Tibial nerve (tissue), 4 donors: ENCODE measurements around the gene RGS2.

Experiments
- EP300 ChIP-seq, 2 donors: sonication (generic); formaldehyde crosslinking; IDR thresholded peaks; one replicate each; pipeline ENCODE4 v1.6.1; 2017; ENCODE audit warnings: antibody characterized with exemption in 2 of 2, mild to moderate bottlenecking in 1 of 2
- POLR2A ChIP-seq, 2 donors: fragments of 450-650 bp; IDR thresholded peaks; one replicate each; pipeline ENCODE4 v1.6.1; 2017; ENCODE audit warnings: antibody characterized with exemption in 2 of 2, mild to moderate bottlenecking in 2 of 2, moderate library complexity in 2 of 2
- TF ChIP-seq, protein P1 (sequence below), 5 experiments: fragments of 200-600 bp in 3 of 5; fragments of 450-650 bp in 2 of 5; sonication (generic) in 3 of 5; IDR thresholded peaks; one replicate each; pipeline ENCODE4 v1.5.1; 2016 to 2019; ENCODE audit warnings: antibody characterized with exemption in 5 of 5, mild to moderate bottlenecking in 3 of 5, moderate library complexity in 2 of 5

DNA sequence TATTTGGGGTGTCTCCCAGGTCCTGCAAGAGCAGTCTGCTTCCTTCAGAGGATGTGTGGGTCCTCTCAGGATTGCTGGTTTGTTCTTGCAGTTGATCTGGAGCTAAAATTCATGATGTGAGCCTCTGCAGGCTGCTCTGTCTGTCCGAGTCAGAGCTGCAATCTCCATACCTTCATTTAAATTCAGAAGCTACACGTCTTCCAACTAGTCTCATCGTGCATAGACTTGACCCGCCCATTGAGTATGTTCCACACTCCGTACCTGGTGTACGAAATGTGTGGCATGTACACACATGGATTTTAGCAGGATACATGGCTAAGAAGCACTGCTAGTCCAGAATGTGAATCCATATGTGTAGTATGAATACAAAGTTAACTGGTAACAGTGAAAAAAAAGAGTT is 25.0 kb upstream of the RGS2 start:
- TF ChIP-seq, protein P1, sequence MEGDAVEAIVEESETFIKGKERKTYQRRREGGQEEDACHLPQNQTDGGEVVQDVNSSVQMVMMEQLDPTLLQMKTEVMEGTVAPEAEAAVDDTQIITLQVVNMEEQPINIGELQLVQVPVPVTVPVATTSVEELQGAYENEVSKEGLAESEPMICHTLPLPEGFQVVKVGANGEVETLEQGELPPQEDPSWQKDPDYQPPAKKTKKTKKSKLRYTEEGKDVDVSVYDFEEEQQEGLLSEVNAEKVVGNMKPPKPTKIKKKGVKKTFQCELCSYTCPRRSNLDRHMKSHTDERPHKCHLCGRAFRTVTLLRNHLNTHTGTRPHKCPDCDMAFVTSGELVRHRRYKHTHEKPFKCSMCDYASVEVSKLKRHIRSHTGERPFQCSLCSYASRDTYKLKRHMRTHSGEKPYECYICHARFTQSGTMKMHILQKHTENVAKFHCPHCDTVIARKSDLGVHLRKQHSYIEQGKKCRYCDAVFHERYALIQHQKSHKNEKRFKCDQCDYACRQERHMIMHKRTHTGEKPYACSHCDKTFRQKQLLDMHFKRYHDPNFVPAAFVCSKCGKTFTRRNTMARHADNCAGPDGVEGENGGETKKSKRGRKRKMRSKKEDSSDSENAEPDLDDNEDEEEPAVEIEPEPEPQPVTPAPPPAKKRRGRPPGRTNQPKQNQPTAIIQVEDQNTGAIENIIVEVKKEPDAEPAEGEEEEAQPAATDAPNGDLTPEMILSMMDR (IDR thresholded peaks at IDR 0.05) = no peak
- TF ChIP-seq EP300 (IDR thresholded peaks at IDR 0.05) (no peak), POLR2A (IDR thresholded peaks at IDR 0.05) (no peak)
